Ovary (tissue), 9 donors: Measurements from ENCODE around the gene QSOX2. TPM values are rescaled to one million over a fixed set of nuclear protein-coding genes. Genes with fewer than 3 reads are reported as not detected.

ENCODE experiments used
- DNase-seq, 5 donors: peaks; one replicate each; pipeline ENCODE4 v3.0.0-alpha.2; 2019 to 2020
- H3K27ac ChIP-seq, 2 donors: fragments of 200-600 bp; one replicate each; pipeline versions ENCODE4 v1.5.1 to v1.8.0; 2019 to 2022
- H3K27me3 ChIP-seq: fragments of 200-600 bp; one replicate; pipeline ENCODE4 v1.8.0; 2022
- H3K36me3 ChIP-seq: fragments of 200-600 bp; sonication (generic); one replicate; pipeline ENCODE4 v1.5.1; 2019
- H3K4me1 ChIP-seq: one replicate; pipeline ENCODE4 v1.8.1; 2013; ENCODE audit warnings: mild to moderate bottlenecking, moderate library complexity; ENCODE audit not compliant: insufficient read depth
- H3K4me3 ChIP-seq: fragments of 200-600 bp; sonication (generic); one replicate; pipeline ENCODE4 v1.5.1; 2017
- H3K9me3 ChIP-seq, 2 donors: fragments of 200-600 bp in 1 of 2; sonication (generic) in 1 of 2; one replicate each; pipeline versions ENCODE4 v1.5.1 to v1.8.1; 2013 to 2019; ENCODE audit warnings: mild to moderate bottlenecking in 1 of 2, moderate library complexity in 1 of 2
- EP300 ChIP-seq: sonication (generic); formaldehyde crosslinking; IDR thresholded peaks from one replicate; pipeline ENCODE4 v1.6.1; 2017; ENCODE audit warnings: antibody characterized with exemption
- POLR2A ChIP-seq: fragments of 450-650 bp; IDR thresholded peaks from one replicate; pipeline ENCODE4 v1.6.1; 2017; ENCODE audit warnings: antibody characterized with exemption, mild to moderate bottlenecking, moderate library complexity
- WGBS, 3 donors: extraction: QIAGEN DNeasy Blood & Tissue Kit in 1 of 3; methylation state at CpG; one replicate each; pipeline versions ENCODE4 v1.1.5 to v1.1.7; 2013 to 2017; 5-methylcytosine and 5-hydroxymethylcytosine counted together
- intact Hi-C, 4 donors: fragments of 100-400 bp; cut with DNase I; formaldehyde crosslinking; loops; one replicate each; pipeline versions ENCODE4 v1.11.0 to v1.15.1; 2022 to 2023
- polyA plus RNA-seq, 2 donors: library from polyadenylated mRNA; stranded (reverse); fragments of 200-250 nt in 1 of 2; fragments of 350-450 nt in 1 of 2; fragmentation: Illumina TruSeq in 1 of 2; extraction: RNeasy Lipid Tissue Mini Kit (QIAGEN cat#74804) in 1 of 2; gene quantifications; one replicate each; pipeline ENCODE4 v1.2.3, GENCODE V29; 2013 to 2014
- total RNA-seq, 7 donors: library from RNA; depleted of rRNA in 2 of 7; stranded (reverse); fragments of >200 nt in 2 of 7; fragmentation: NEBNext Ultra II Directional in 3 of 7; extraction: Animal tissue kit (Norgen Biotek cat#: 25700) in 3 of 7; gene quantifications; one replicate each; pipeline versions ENCODE4 v1.1.0 to v1.2.4, GENCODE V29; 2016 to 2023
- TF ChIP-seq, protein P1 (sequence below), 3 donors: fragments of 450-650 bp in 2 of 3; fragments of 200-600 bp in 1 of 3; IDR thresholded peaks; one replicate each; pipeline versions ENCODE4 v1.5.1 to v1.8.0; 2016 to 2022; ENCODE audit warnings: antibody characterized with exemption in 3 of 3, mild to moderate bottlenecking in 1 of 3
- donor health status: DM: no; HTN: no; CAD: no; lungs with moderate emphysema.
- donor health status: DM: no; HTN: no; CAD: no.
- donor health status: Bipolar disorder and iron deficiency.
- donor health status: DM: yes; HTN: yes; CAD: no.
- donor health status: DM: no; HTN: no; CAD: no.
- donor health status: DM: yes; HTN: yes; CAD: no.

The QSOX2 gene
- total and polyA plus RNA-seq, 9 donors: 5.6 to 14.3 (median 7.8) TPM

DNA sequence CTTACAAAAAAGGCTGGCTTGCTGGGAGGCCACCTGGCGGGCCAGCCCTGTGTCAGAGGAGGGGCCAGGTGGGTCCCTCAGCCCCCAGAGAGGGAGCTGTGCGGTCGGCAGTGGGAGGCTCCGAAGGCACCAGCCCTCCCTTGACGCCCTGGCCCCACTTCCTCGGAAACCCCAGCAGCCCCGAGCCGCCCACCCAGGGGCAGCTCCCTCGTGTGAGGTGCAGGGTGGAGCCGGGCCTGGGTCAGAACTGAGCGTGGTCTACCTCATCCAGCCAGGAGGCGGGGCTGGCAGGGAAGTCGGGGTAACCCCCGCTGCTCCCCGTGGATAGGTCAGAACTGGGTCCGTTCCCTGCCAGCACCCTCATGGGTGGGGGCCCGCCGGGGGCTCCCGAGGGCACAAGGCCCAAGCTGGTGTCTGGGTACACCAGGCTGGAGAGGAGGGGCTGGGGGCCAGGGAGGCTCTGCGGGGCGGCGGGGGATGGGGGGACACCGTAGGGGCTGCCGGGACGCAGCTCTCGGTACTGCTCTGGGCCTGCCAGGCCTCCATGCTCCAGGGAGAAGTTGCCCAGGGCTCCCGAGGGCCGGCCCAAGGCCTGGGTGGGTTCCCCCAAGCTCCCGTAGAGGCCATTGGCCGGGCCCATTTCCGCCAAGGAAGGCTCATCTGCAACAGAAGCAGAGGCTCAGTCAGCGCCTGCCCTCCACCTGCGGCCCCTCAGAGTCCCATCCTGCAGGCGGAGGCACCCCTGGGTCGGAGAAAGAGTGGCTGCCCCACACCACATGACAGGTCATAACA is 48.3 kb downstream of the QSOX2 start:
- WGBS, 3 donors: 4 to 8% (median 4%) methylated on average over 31 to 35 of the region's 35 CpGs
- no peak overlapping the region for H3K27ac ChIP-seq
- no peaks in the 10 kb centered on the region for H3K4me1 ChIP-seq
- TF ChIP-seq, protein P1, sequence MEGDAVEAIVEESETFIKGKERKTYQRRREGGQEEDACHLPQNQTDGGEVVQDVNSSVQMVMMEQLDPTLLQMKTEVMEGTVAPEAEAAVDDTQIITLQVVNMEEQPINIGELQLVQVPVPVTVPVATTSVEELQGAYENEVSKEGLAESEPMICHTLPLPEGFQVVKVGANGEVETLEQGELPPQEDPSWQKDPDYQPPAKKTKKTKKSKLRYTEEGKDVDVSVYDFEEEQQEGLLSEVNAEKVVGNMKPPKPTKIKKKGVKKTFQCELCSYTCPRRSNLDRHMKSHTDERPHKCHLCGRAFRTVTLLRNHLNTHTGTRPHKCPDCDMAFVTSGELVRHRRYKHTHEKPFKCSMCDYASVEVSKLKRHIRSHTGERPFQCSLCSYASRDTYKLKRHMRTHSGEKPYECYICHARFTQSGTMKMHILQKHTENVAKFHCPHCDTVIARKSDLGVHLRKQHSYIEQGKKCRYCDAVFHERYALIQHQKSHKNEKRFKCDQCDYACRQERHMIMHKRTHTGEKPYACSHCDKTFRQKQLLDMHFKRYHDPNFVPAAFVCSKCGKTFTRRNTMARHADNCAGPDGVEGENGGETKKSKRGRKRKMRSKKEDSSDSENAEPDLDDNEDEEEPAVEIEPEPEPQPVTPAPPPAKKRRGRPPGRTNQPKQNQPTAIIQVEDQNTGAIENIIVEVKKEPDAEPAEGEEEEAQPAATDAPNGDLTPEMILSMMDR (IDR thresholded peaks at IDR 0.05): no peak
- TF ChIP-seq POLR2A (no peak), EP300 (no peak)
- no peak for DNase-seq
- H3K9me3 ChIP-seq: no peaks in the 10 kb centered on the region
- intact Hi-C loops: no loop called here
- H3K27me3 ChIP-seq: peaks cover under 1% of the 10 kb centered on the region
- H3K36me3 ChIP-seq: no peaks in the 10 kb centered on the region
- H3K4me3 ChIP-seq: no peak overlapping the region

DNA sequence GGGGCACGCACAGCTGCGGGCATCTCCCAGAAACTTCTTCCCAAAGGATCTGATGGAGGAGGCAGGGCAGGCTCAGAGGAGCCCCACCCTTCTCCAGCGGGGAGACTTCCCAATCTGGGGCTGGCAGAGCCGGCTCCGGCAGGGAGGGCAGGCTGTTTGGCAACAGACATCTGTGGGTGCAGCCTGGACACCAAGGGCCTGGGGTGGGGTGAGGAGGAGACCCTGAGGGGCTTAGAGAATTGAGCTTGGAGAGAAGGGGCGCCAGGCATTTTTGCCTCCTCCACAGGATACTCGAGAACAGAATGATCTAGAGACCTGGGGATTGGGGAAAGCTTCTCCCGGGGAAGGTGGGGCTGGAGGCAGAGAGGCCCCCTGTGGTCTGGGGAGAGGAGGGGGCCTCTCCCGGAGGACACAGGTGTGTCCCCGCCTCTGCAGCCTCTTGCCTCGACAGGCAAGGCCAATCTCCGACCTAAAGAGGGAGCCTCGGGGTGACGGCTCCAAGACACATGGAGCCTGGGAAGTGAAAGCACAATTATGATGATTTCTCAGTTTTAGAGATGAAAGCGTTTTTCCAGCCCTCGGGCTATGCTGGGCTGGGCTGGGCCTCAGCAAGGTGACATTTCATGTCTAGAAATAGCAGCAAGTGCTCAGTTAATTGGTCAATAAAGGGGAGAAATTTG is 49.1 kb downstream of the QSOX2 start:
- DNase-seq: no peak
- Histone ChIP-seq H3K9me3 (no peaks in the 10 kb centered on the region), H3K4me1 (no peaks in the 10 kb centered on the region), H3K27me3 (no peaks in the 10 kb centered on the region), H3K4me3 (no peak overlapping the region), H3K27ac (no peak overlapping the region), H3K36me3 (no peaks in the 10 kb centered on the region)
- intact Hi-C loops: no loop called here
- TF ChIP-seq POLR2A (no peak), EP300 (no peak)
- TF ChIP-seq, protein P1 (IDR thresholded peaks at IDR 0.05): no peak
- 1 to 6% (median 3%) methylated on average over 16 of the region's 16 CpGs for WGBS, 3 donors

DNA sequence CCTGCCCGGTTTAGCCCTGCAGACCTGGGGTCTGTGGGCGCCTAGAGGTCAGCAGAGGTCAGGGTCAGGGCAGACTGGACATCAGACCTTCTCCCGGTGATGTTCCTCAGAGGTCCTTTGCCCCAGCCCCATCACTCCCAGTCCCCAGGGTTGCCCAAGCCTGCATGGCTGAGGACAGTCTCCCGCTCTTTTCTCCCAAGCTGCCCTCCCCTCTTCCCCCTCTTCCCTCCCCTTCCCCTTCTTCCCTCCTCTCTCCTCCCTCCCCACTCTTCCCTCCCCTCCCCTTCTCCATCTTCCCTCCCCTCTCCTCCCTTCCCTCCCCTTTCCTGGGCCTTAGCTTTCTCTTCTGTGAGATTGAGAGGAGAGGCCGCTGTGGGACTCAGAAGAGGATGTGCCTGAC is 51.1 kb downstream of the QSOX2 start:
- H3K36me3 ChIP-seq: no peaks in the 10 kb centered on the region
- WGBS, 3 donors: 8 to 11% (median 9%) methylated on average over 5 of the region's 5 CpGs
- intact Hi-C loops: no loop called here
- H3K27ac ChIP-seq: no peak overlapping the region
- TF ChIP-seq POLR2A (no peak), EP300 (no peak)
- TF ChIP-seq, protein P1 (IDR thresholded peaks at IDR 0.05): no peak
- no peaks in the 10 kb centered on the region for H3K9me3 ChIP-seq
- no peaks in the 10 kb centered on the region for H3K27me3 ChIP-seq
- DNase-seq: no peak
- H3K4me1 ChIP-seq: no peaks in the 10 kb centered on the region
- no peak overlapping the region for H3K4me3 ChIP-seq

DNA sequence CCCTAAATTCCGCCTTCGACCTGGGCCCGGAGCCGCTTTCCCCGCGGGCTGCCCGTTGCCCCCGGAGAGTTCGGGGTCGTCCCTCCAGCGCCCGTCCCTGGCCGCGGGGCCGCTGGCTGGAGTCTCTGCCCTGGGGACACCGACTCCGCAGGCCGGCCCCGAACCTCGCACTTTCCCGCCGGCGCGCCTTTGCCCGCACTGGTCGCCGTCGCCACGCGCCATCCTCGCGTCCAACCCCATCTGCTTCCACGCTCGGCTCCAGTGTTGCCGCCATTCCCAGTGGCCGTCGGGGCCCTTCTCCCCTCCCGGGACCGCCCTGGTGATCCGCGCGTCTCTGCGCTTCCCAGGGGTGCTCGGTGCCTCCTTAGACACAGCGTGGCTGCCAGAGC is 51.7 kb downstream of the QSOX2 start:
- no peak overlapping the region for H3K27ac ChIP-seq
- no peaks in the 10 kb centered on the region for H3K4me1 ChIP-seq
- WGBS, 3 donors: 1 to 2% (median 1%) methylated on average over 30 to 45 of the region's 45 CpGs
- H3K36me3 ChIP-seq: no peaks in the 10 kb centered on the region
- H3K4me3 ChIP-seq: no peak overlapping the region
- H3K27me3 ChIP-seq: no peaks in the 10 kb centered on the region
- intact Hi-C loops: no loop called here
- no peak for DNase-seq
- H3K9me3 ChIP-seq: no peaks in the 10 kb centered on the region
- TF ChIP-seq, protein P1 (IDR thresholded peaks at IDR 0.05): no peak
- TF ChIP-seq EP300 (no peak), POLR2A (no peak)
